ENCODE results near the gene NUDT16L1.

DNA sequence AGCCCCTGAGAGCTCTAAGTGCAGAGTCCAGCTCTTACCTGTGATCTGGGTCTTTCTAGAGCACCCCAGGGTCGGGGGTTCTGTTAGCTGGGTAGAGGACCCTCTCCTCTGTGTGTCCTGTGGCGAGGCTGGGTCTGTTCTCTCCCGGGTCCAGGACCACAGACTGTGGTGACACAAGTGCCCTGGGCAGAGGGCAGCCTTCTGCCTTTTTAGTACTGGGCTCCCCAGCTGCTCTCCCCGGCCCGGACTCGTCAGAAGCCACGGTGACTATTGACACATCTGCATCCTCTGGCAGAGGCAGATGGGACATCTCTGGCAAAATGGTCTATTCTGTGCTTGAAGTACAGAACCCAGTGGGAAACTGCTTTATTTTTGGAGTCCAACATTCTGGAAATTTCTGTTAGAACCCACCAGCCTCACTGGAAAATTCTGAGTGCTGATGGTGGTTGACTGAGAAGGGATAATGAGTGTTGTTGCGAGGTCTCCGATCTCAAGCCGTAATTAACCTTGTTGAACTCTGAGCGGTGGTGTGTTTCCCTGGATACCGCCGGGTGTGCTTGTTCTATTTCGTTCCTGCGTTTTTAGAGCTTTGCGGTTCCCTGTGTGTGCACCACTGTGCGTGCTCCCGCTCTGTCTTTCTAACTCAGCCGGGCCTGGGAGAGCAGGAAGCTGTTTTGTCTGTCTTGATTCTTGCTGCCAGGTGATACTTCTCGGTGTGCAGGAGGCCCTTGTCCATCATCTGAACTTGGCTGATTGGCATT is 26.0 kb upstream of the NUDT16L1 start:
- TF ChIP-seq, protein P1, sequence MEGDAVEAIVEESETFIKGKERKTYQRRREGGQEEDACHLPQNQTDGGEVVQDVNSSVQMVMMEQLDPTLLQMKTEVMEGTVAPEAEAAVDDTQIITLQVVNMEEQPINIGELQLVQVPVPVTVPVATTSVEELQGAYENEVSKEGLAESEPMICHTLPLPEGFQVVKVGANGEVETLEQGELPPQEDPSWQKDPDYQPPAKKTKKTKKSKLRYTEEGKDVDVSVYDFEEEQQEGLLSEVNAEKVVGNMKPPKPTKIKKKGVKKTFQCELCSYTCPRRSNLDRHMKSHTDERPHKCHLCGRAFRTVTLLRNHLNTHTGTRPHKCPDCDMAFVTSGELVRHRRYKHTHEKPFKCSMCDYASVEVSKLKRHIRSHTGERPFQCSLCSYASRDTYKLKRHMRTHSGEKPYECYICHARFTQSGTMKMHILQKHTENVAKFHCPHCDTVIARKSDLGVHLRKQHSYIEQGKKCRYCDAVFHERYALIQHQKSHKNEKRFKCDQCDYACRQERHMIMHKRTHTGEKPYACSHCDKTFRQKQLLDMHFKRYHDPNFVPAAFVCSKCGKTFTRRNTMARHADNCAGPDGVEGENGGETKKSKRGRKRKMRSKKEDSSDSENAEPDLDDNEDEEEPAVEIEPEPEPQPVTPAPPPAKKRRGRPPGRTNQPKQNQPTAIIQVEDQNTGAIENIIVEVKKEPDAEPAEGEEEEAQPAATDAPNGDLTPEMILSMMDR (IDR thresholded peaks at IDR 0.05), result no peak
- no peak for TF ChIP-seq POLR2AphosphoS5 (IDR thresholded peaks at IDR 0.05)
- no peak for TF ChIP-seq POLR2A (IDR thresholded peaks at IDR 0.05)
